Hepatocyte (in vitro differentiated cells): ENCODE results near the gene NPM1.

Experiments
- EZH2 ChIP-seq: fragments of 200-600 bp; sonication (generic); IDR thresholded peaks from 2 replicates; pipeline ENCODE4 v1.6.1; 2016; ENCODE audit warnings: antibody characterized with exemption, mild to moderate bottlenecking, borderline replicate concordance
- EZH2phosphoT487 ChIP-seq: fragments of 200-600 bp; sonication (generic); IDR thresholded peaks from one replicate; pipeline ENCODE4 v1.6.1; 2018; ENCODE audit warnings: antibody characterized with exemption, mild to moderate bottlenecking, low read depth, moderate library complexity; ENCODE audit not compliant: unreplicated experiment, severe bottlenecking
- TF ChIP-seq, protein P1 (sequence below): fragments of 200-600 bp; sonication (generic); IDR thresholded peaks from 2 replicates; pipeline ENCODE4 v1.5.1; 2016; ENCODE audit warnings: antibody characterized with exemption, mild to moderate bottlenecking; ENCODE audit not compliant: poor library complexity

DNA sequence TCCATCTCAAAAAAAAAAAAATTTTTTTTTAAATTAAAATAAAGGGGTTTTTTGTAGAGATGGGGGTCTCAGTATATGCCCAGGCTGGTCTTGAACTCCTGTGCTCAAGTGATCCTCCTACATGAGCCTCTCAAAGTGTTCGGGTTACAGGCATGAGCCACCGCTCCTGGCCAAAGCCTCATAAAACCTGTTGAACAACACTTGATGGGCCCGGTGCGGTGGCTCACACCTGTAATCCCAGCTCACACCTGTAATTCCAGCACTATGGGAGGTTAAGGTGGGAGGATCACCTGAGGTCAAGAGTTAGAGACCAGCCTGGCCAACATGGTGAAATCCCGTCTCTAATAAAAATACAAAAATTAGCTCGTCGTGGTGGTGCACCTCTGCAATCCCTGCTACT, 7.7 kb upstream of the NPM1 start:
- TF ChIP-seq, protein P1, sequence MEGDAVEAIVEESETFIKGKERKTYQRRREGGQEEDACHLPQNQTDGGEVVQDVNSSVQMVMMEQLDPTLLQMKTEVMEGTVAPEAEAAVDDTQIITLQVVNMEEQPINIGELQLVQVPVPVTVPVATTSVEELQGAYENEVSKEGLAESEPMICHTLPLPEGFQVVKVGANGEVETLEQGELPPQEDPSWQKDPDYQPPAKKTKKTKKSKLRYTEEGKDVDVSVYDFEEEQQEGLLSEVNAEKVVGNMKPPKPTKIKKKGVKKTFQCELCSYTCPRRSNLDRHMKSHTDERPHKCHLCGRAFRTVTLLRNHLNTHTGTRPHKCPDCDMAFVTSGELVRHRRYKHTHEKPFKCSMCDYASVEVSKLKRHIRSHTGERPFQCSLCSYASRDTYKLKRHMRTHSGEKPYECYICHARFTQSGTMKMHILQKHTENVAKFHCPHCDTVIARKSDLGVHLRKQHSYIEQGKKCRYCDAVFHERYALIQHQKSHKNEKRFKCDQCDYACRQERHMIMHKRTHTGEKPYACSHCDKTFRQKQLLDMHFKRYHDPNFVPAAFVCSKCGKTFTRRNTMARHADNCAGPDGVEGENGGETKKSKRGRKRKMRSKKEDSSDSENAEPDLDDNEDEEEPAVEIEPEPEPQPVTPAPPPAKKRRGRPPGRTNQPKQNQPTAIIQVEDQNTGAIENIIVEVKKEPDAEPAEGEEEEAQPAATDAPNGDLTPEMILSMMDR, result no peak
- TF ChIP-seq EZH2phosphoT487, result no peak
- TF ChIP-seq EZH2, result no peak
